T-helper 2 cell treated with Interferon-gamma antibody and Interleukin-4, amounts not matched to agents 5 μg/mL and 100 μg/mL, for 36 hours (primary cell): Measurements from ENCODE around the gene PTEN.
"Not testable (repeated sequence)": the region's sequence is repeated elsewhere in the genome, so short reads cannot be mapped to it uniquely, and the experiment has no call there.

Experiments
- DNase-seq: peaks from one replicate; pipeline ENCODE4 v3.0.0; 2021; ENCODE audit warnings: low spot score
- H3K27ac Mint-ChIP-seq: one replicate; pipeline ENCODE4 v1.8.0; 2021; ENCODE audit warnings: mild to moderate bottlenecking, mixed read lengths
- H3K27me3 Mint-ChIP-seq: one replicate; pipeline ENCODE4 v1.8.0; 2021; ENCODE audit warnings: low read depth, mixed read lengths
- H3K36me3 Mint-ChIP-seq: one replicate; pipeline ENCODE4 v1.8.0; 2021; ENCODE audit warnings: low read depth, mixed read lengths
- H3K4me1 Mint-ChIP-seq: one replicate; pipeline ENCODE4 v1.8.0; 2021; ENCODE audit warnings: low read depth, mixed read lengths
- H3K4me3 Mint-ChIP-seq: one replicate; pipeline ENCODE4 v1.8.0; 2022; ENCODE audit warnings: mild to moderate bottlenecking, moderate library complexity, mixed read lengths
- H3K9me3 Mint-ChIP-seq: one replicate; pipeline ENCODE4 v1.8.0; 2021; ENCODE audit warnings: mixed read lengths

The PTEN gene

GRCh38 chr10:87869773-87870551 lies 6.5 kb downstream of the PTEN start:
- Mint-ChIP-seq H3K9me3 (no peaks in the 10 kb centered on the region), H3K4me1 (peaks cover 39% of the 10 kb centered on the region), H3K4me3 (no peak overlapping the region), H3K27ac (no peak overlapping the region), H3K27me3 (no peaks in the 10 kb centered on the region), H3K36me3 (peaks cover 44% of the 10 kb centered on the region)
- DNase-seq: no peak

GRCh38 chr10:87872828-87873227 lies 9.4 kb downstream of the PTEN start:
- H3K4me3 Mint-ChIP-seq: no peak overlapping the region
- no peaks in the 10 kb centered on the region for H3K9me3 Mint-ChIP-seq
- H3K36me3 Mint-ChIP-seq: peaks cover 30% of the 10 kb centered on the region
- no peak for DNase-seq
- H3K27ac Mint-ChIP-seq: no peak overlapping the region
- H3K4me1 Mint-ChIP-seq: peaks cover 33% of the 10 kb centered on the region
- no peaks in the 10 kb centered on the region for H3K27me3 Mint-ChIP-seq

GRCh38 chr10:87873656-87874055 lies 10.2 kb downstream of the PTEN start:
- Mint-ChIP-seq H3K27me3 (no peaks in the 10 kb centered on the region), H3K36me3 (peaks cover 28% of the 10 kb centered on the region), H3K4me1 (peaks cover 27% of the 10 kb centered on the region), H3K27ac (no peak overlapping the region), H3K9me3 (no peaks in the 10 kb centered on the region), H3K4me3 (no peak overlapping the region)
- no peak for DNase-seq

- Mint-ChIP-seq H3K27ac (no peak overlapping the region), H3K36me3 (peaks cover 37% of the 10 kb centered on the region), H3K4me1 (peaks cover 22% of the 10 kb centered on the region), H3K9me3 (peaks cover 6% of the 10 kb centered on the region), H3K27me3 (no peaks in the 10 kb centered on the region), H3K4me3 (no peak overlapping the region)
- DNase-seq: no peak
Observed at GRCh38 chr10:87875929-87876571, 12.6 kb downstream of the PTEN start.

- Mint-ChIP-seq H3K4me1 (peaks cover 28% of the 10 kb centered on the region), H3K27ac (no peak overlapping the region)
Observed at GRCh38 chr10:87878664-87879459, 15.4 kb downstream of the PTEN start.

GRCh38 chr10:87880336-87880735 lies 16.9 kb downstream of the PTEN start:
- peaks cover 19% of the 10 kb centered on the region for H3K9me3 Mint-ChIP-seq
- peaks cover 55% of the 10 kb centered on the region for H3K36me3 Mint-ChIP-seq
- no peak overlapping the region for H3K4me3 Mint-ChIP-seq
- no peak overlapping the region for H3K27ac Mint-ChIP-seq
- H3K27me3 Mint-ChIP-seq: no peaks in the 10 kb centered on the region
- peaks cover 25% of the 10 kb centered on the region for H3K4me1 Mint-ChIP-seq
- DNase-seq: no peak

More at GRCh38 chr10:87878664-87879459, 15.4 kb downstream of the PTEN start:
- no peaks in the 10 kb centered on the region for H3K27me3 Mint-ChIP-seq
- H3K36me3 Mint-ChIP-seq: peaks cover 51% of the 10 kb centered on the region
- peaks cover 19% of the 10 kb centered on the region for H3K9me3 Mint-ChIP-seq
- no peak overlapping the region for H3K4me3 Mint-ChIP-seq
- no peak for DNase-seq

- Mint-ChIP-seq H3K36me3 (peaks cover 63% of the 10 kb centered on the region), H3K9me3 (peaks cover 27% of the 10 kb centered on the region), H3K4me1 (peaks cover 21% of the 10 kb centered on the region)
- not testable (repeated sequence) for H3K27ac Mint-ChIP-seq, H3K4me3 Mint-ChIP-seq, H3K27me3 Mint-ChIP-seq, DNase-seq
Observed at GRCh38 chr10:87881373-87882059, 18.1 kb downstream of the PTEN start.

- H3K27ac Mint-ChIP-seq: no peak overlapping the region
- no peak overlapping the region for H3K4me3 Mint-ChIP-seq
- H3K27me3 Mint-ChIP-seq: no peaks in the 10 kb centered on the region
- peaks cover 71% of the 10 kb centered on the region for H3K36me3 Mint-ChIP-seq
- H3K4me1 Mint-ChIP-seq: peaks cover 21% of the 10 kb centered on the region
- no peak for DNase-seq
- H3K9me3 Mint-ChIP-seq: peaks cover 34% of the 10 kb centered on the region
Observed at GRCh38 chr10:87882555-87883294, 19.3 kb downstream of the PTEN start.

GRCh38 chr10:87886635-87887034 lies 23.2 kb downstream of the PTEN start:
- Mint-ChIP-seq H3K4me3 (no peak overlapping the region), H3K27me3 (no peaks in the 10 kb centered on the region), H3K4me1 (peaks cover 11% of the 10 kb centered on the region), H3K36me3 (peaks cover 51% of the 10 kb centered on the region), H3K27ac (no peak overlapping the region), H3K9me3 (peaks cover 23% of the 10 kb centered on the region)
- DNase-seq: no peak

DNA sequence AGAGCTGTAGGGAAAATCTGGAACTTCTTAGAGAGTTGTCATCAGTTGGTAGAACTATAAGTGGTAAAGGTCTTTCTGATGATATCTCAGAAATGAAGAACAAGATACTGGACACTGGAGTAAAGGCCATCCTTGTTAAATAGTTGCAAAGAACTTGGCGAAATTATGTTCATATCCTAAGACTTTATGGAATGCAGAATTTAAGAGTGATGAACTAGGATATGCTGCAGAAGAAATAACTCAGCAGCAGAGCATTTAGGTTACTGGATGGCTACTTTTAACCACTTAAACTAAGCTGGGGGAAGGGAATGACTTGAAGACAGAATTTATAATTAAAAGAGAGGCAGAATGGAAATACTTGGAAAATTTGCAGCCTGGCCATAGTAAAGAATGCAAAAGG lies 23.7 kb downstream of the PTEN start:
- Mint-ChIP-seq H3K27ac (no peak overlapping the region), H3K9me3 (peaks cover 17% of the 10 kb centered on the region), H3K27me3 (no peaks in the 10 kb centered on the region), H3K4me1 (peaks cover 6% of the 10 kb centered on the region), H3K4me3 (no peak overlapping the region), H3K36me3 (peaks cover 46% of the 10 kb centered on the region)
- no peak for DNase-seq

- no peak overlapping the region for H3K4me3 Mint-ChIP-seq
- H3K27ac Mint-ChIP-seq: no peak overlapping the region
- H3K4me1 Mint-ChIP-seq: peaks cover 5% of the 10 kb centered on the region
- DNase-seq: no peak
- H3K27me3 Mint-ChIP-seq: no peaks in the 10 kb centered on the region
- H3K9me3 Mint-ChIP-seq: peaks cover 16% of the 10 kb centered on the region
- peaks cover 49% of the 10 kb centered on the region for H3K36me3 Mint-ChIP-seq
Observed at GRCh38 chr10:87887548-87888289, 24.3 kb downstream of the PTEN start.

DNA sequence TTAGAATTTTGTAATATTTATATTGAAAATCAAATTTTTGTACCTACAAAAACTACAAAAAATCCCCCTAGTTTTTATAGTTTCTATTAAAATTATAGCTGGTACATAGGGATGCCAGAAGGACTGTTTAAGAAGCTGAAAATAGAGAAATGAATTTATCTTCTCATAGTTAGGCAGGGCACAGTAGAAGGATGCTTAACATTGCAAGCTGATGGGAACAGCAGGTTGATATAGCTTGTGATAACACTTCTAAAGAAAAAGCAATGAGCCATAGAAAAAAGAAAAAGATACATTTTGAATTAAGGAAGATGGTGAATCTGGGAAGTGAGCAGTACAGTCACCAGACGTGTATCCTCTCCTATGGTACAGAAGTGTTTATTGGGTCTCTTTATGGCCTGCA lies 32.0 kb downstream of the PTEN start:
- H3K4me1 Mint-ChIP-seq: peaks cover 7% of the 10 kb centered on the region
- no peaks in the 10 kb centered on the region for H3K9me3 Mint-ChIP-seq
- DNase-seq: no peak
- H3K36me3 Mint-ChIP-seq: peaks cover 67% of the 10 kb centered on the region
- H3K27me3 Mint-ChIP-seq: no peaks in the 10 kb centered on the region
- no peak overlapping the region for H3K27ac Mint-ChIP-seq
- no peak overlapping the region for H3K4me3 Mint-ChIP-seq
